ENCODE measurements around the gene TACSTD2.

GRCh38 chr1:58611861-58612385 is 34.9 kb upstream of the TACSTD2 start:
- TF ChIP-seq CTCF (conservative IDR thresholded peaks at IDR 0.05; ENCODE audit: low read depth, low read length) (no peak), RCOR1 (IDR thresholded peaks at IDR 0.05; ENCODE audit: insufficient replicate concordance, low read length) (no peak), SMC3 (IDR thresholded peaks at IDR 0.05; ENCODE audit: low read depth, low read length) (no peak), POLR2A (IDR thresholded peaks at IDR 0.05; ENCODE audit: low read depth, low read length) (no peak), NFE2L2 (IDR thresholded peaks at IDR 0.05; ENCODE audit: low read depth, low read length) (no peak), RFX5 (IDR thresholded peaks at IDR 0.05; ENCODE audit: low read depth, low read length) (no peak), USF2 (IDR thresholded peaks at IDR 0.05; ENCODE audit: low read depth, low read length) (no peak), RAD21 (IDR thresholded peaks at IDR 0.05; ENCODE audit: low read length) (no peak), CEBPB (IDR thresholded peaks at IDR 0.05; ENCODE audit: low read depth, low read length) (no peak), BHLHE40 (IDR thresholded peaks at IDR 0.05; ENCODE audit: low read depth, low read length) (no peak), MAFK (IDR thresholded peaks at IDR 0.05; ENCODE audit: low read depth, low read length) (no peak)

Data from IMR-90 (cell line).